Neutrophil (primary cell): Measurements from ENCODE around the gene NARF.

Experiments
- H3K27ac ChIP-seq: fragments of 200-600 bp; sonication (generic); 2 replicates; pipeline ENCODE4 v1.5.1; 2016; ENCODE audit warnings: mild to moderate bottlenecking, moderate library complexity
- H3K27me3 ChIP-seq: fragments of 200-600 bp; sonication (generic); 2 replicates; pipeline ENCODE4 v1.6.0; 2016; ENCODE audit warnings: mild to moderate bottlenecking
- H3K36me3 ChIP-seq: fragments of 200-600 bp; sonication (generic); 2 replicates; pipeline ENCODE4 v1.5.1; 2017
- H3K4me1 ChIP-seq, 2 experiments: fragments of 200-600 bp in 1 of 2; sonication (generic) in 1 of 2; 1 replicate in 1 of 2; 2 replicates in 1 of 2; pipeline versions ENCODE4 v1.5.1 to v1.6.1; 2013 to 2016; ENCODE audit warnings: low read depth in 1 of 2, low read length in 1 of 2, mild to moderate bottlenecking in 1 of 2, moderate library complexity in 1 of 2; ENCODE audit not compliant: control insufficient read depth in 1 of 2, insufficient read depth in 1 of 2
- H3K4me3 ChIP-seq, 2 experiments: fragments of 200-600 bp in 1 of 2; sonication (generic) in 1 of 2; 1 replicate in 1 of 2; 2 replicates in 1 of 2; pipeline ENCODE4 v1.5.1; 2013 to 2016; ENCODE audit warnings: low read depth in 1 of 2, low read length in 1 of 2, mild to moderate bottlenecking in 1 of 2, moderate library complexity in 1 of 2
- H3K9me3 ChIP-seq: fragments of 200-600 bp; sonication (generic); 2 replicates; pipeline ENCODE4 v1.5.1; 2016
- TF ChIP-seq, protein P1 (sequence below): fragments of 200-600 bp; sonication (generic); IDR thresholded peaks from 2 replicates; pipeline ENCODE4 v1.5.1; 2016; ENCODE audit warnings: antibody characterized with exemption

Gene NARF

GRCh38 chr17:82446649-82447048 lies 11.9 kb upstream of the NARF start:
- Histone ChIP-seq H3K36me3 (peaks cover 62% of the 10 kb centered on the region), H3K4me1 (peaks cover 27 to 33% of the 10 kb centered on the region in 2 experiments), H3K9me3 (no peaks in the 10 kb centered on the region), H3K27me3 (no peaks in the 10 kb centered on the region), H3K4me3 (no peak overlapping the region), H3K27ac (peak overlapping the region; percentile 8)
- TF ChIP-seq, protein P1, sequence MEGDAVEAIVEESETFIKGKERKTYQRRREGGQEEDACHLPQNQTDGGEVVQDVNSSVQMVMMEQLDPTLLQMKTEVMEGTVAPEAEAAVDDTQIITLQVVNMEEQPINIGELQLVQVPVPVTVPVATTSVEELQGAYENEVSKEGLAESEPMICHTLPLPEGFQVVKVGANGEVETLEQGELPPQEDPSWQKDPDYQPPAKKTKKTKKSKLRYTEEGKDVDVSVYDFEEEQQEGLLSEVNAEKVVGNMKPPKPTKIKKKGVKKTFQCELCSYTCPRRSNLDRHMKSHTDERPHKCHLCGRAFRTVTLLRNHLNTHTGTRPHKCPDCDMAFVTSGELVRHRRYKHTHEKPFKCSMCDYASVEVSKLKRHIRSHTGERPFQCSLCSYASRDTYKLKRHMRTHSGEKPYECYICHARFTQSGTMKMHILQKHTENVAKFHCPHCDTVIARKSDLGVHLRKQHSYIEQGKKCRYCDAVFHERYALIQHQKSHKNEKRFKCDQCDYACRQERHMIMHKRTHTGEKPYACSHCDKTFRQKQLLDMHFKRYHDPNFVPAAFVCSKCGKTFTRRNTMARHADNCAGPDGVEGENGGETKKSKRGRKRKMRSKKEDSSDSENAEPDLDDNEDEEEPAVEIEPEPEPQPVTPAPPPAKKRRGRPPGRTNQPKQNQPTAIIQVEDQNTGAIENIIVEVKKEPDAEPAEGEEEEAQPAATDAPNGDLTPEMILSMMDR, result no peak

GRCh38 chr17:82447876-82448275 lies 10.7 kb upstream of the NARF start:
- H3K4me1 ChIP-seq, result peaks cover 33 to 38% of the 10 kb centered on the region in 2 experiments
- H3K27ac ChIP-seq, result peak overlapping the region; percentile 54
- TF ChIP-seq, protein P1, result no peak
- H3K27me3 ChIP-seq, result no peaks in the 10 kb centered on the region
- H3K36me3 ChIP-seq, result peaks cover 50% of the 10 kb centered on the region
- no peaks in the 10 kb centered on the region for H3K9me3 ChIP-seq
- peak overlapping the region in 1 of 2 experiments; percentile 3 for H3K4me3 ChIP-seq

DNA sequence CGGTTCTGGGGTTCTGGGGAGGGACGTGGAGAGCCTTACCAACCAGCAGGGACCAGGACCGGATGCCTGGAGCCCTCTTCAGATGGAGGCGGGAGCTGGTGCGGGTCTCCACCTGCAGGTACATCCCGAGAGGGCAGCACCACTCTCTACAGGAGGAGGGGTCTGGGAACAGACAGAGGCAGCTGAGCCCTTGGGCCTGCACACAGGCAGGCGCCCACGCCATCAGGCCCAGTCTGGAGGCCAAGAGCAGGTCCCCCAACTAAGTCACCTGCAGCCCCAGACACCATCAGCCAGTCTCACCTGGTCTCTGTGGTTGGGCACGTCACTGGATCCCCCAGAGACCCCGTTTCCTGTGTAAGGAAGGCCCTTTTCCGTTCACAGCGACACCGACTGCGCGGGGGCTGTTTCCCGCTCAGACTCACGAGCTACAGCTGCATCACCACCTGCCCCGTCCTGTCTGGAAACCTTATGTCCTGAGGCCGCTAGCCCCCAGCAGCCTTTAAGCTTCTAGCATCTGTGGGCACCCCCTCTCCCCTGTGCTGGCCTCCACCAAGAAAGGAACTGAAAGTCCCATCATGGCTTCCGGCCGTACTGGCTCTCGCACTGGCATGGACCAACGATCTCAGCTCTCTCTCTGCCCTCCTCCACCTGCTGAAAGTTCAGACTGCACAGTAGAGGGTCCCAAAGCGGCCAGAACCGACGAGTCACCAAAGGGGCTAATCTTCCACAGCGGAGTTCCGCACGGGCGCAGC lies 9.2 kb upstream of the NARF start:
- H3K4me3 ChIP-seq, result peak overlapping the region; percentile 99 to 100
- peaks cover 36% of the 10 kb centered on the region for H3K36me3 ChIP-seq
- H3K4me1 ChIP-seq, result peaks cover 33 to 38% of the 10 kb centered on the region in 2 experiments
- H3K27ac ChIP-seq, result peak overlapping the region; percentile 88
- TF ChIP-seq, protein P1, result no peak
- H3K27me3 ChIP-seq, result no peaks in the 10 kb centered on the region
- no peaks in the 10 kb centered on the region for H3K9me3 ChIP-seq

- Histone ChIP-seq H3K27me3 (no peaks in the 10 kb centered on the region), H3K9me3 (no peaks in the 10 kb centered on the region), H3K27ac (peak overlapping the region; percentile 88), H3K36me3 (peaks cover 29% of the 10 kb centered on the region), H3K4me3 (peak overlapping the region; percentile 99 to 100), H3K4me1 (peaks cover 33 to 38% of the 10 kb centered on the region in 2 experiments)
- TF ChIP-seq, protein P1, result no peak
Measured at GRCh38 chr17:82449883-82450356, 8.6 kb upstream of the NARF start.

DNA sequence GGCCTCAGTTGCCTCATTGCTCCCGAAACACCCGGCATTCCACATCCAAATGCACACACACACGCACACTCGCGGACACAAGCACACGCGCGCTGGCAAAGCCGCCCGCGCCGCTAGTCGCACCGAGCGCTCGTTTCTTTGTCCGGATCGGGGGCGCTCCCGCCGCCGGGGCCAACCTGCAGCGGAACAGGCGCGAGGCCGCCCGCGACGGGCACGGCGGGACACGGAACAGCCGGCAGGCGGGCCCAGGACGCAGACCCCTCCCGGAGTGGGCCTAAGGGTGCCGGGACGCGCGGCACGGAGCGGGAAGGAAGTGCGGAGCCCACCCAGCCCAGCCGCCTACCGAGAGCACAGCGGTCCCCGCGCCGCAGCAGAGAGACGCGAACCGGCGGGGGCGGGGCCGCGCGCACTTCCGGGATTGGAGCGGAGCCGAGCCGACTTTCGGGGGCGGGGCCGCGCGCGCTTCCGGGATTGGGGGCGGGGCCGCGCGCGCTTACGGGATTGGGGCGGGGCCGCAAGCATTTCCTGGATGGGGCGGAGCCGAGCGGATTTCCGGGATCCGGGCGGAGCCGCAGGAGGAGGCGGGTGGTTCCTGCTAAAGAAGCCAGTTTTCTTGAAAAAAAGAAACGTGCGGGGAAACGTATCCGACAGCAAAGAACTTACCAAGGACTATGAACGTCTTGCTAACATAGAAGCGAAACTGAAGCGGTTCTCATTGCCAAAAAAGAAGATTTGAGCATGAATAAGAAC lies 8.0 kb upstream of the NARF start, which contains the start of gene CYBC1:
Gene CYBC1 (minus strand): TSS at position 396 of the 750 bp plus-strand sequence. CDS start 1,498 bp downstream, outside the sequence.
- Histone ChIP-seq H3K27ac (peak within 1 kb of the TSS; percentile 88), H3K4me1 (peaks cover 34 to 35% of the 10 kb centered on the region in 2 experiments), H3K4me3 (peak within 1 kb of the TSS; percentile 99 to 100), H3K27me3 (no peaks in the 10 kb centered on the region), H3K9me3 (no peaks in the 10 kb centered on the region), H3K36me3 (peaks cover 23% of the 10 kb centered on the region)
- TF ChIP-seq, protein P1, result peak; percentile 54
